HG03025 (cell line): ENCODE results near the gene ARHGAP42.

Experiments
- ATAC-seq: cut with Tn5 transposase; IDR thresholded peaks from one replicate; pipeline ENCODE4 v1.9.1; 2021; ENCODE audit warnings: mild to moderate bottlenecking, moderate library complexity; ENCODE audit not compliant: unreplicated experiment, low FRiP score

ARHGAP42 gene

GRCh38 chr11:100791860-100792259, 104.8 kb downstream of the ARHGAP42 start:
- no peak for ATAC-seq

GRCh38 chr11:100793525-100793924, 106.4 kb downstream of the ARHGAP42 start:
- ATAC-seq: no peak

GRCh38 chr11:100794446-100794845, 107.4 kb downstream of the ARHGAP42 start:
- ATAC-seq: no peak

- ATAC-seq: no peak
Observed at GRCh38 chr11:100799445-100799844, 112.4 kb downstream of the ARHGAP42 start.

GRCh38 chr11:100800202-100800601, 113.1 kb downstream of the ARHGAP42 start:
- no peak for ATAC-seq

GRCh38 chr11:100801225-100801999, 114.3 kb downstream of the ARHGAP42 start:
- no peak for ATAC-seq

- no peak for ATAC-seq
Observed at GRCh38 chr11:100805506-100806199, 118.6 kb downstream of the ARHGAP42 start.

GRCh38 chr11:100806296-100806695, 119.2 kb downstream of the ARHGAP42 start:
- no peak for ATAC-seq

GRCh38 chr11:100808904-100809491, 121.9 kb downstream of the ARHGAP42 start:
- no peak for ATAC-seq

- ATAC-seq: no peak
Observed at GRCh38 chr11:100810146-100810545, 123.1 kb downstream of the ARHGAP42 start.

- no peak for ATAC-seq
Observed at GRCh38 chr11:100810666-100811065, 123.6 kb downstream of the ARHGAP42 start.

- no peak for ATAC-seq
Observed at GRCh38 chr11:100812517-100812916, 125.4 kb downstream of the ARHGAP42 start.

- no peak for ATAC-seq
Observed at GRCh38 chr11:100815787-100816330, 128.8 kb downstream of the ARHGAP42 start.

- no peak for ATAC-seq
Observed at GRCh38 chr11:100816823-100817222, 129.7 kb downstream of the ARHGAP42 start.

- ATAC-seq: no peak
Observed at GRCh38 chr11:100817620-100818019, 130.5 kb downstream of the ARHGAP42 start.

GRCh38 chr11:100820621-100821020, 133.5 kb downstream of the ARHGAP42 start:
- ATAC-seq: no peak

GRCh38 chr11:100821198-100821597, 134.1 kb downstream of the ARHGAP42 start:
- no peak for ATAC-seq

- no peak for ATAC-seq
Observed at GRCh38 chr11:100823360-100823759, 136.3 kb downstream of the ARHGAP42 start.

GRCh38 chr11:100824041-100824809, 137.1 kb downstream of the ARHGAP42 start:
- ATAC-seq: no peak

- ATAC-seq: no peak
Observed at GRCh38 chr11:100825626-100826025, 138.5 kb downstream of the ARHGAP42 start.
